ENCODE measurements around the gene PCNP. TPM values are rescaled to one million over a fixed set of nuclear protein-coding genes. Genes with fewer than 3 reads are reported as not detected.

Gene PCNP
- total and polyA plus RNA-seq, 2 donors (not counting 3 experiments of a cell fraction or from before 2014, with no cell fraction given): 22.7 to 137 TPM

DNA sequence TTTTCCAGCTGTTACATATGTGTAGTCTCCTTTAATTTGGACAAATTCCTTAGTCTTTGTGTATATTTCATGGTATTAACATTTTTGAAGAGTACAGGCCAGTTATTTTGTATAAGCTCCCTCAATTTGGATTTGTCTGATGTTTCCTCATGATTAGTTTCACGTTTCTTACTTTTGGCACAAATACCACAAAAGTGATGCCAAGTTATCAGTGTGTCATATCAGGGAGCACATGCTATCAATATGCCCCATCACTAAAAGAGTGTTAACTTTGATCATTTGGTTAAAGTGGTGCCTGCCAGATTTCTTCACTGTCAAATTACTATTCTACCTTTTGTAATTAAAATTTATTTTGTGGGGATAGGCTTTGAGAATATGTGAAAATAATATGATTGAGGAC, 14.6 kb downstream of the PCNP start:
- no peak for FAIRE-seq
- no peak for DNase-seq (ENCODE audit: low read depth, low spot score)
- Histone ChIP-seq H3K9ac (replicated peaks; ENCODE audit: extremely low read depth, insufficient read depth, low read length) (no peak overlapping the region), H3K4me2 (ENCODE audit: insufficient read depth, low read length) (no peak overlapping the region), H3K27me3 (ENCODE audit: control insufficient read depth in 2 of 2, insufficient read depth in 2 of 2, low read length in 2 of 2) (no peaks in the 10 kb centered on the region), H2AFZ (ENCODE audit: low read depth, low read length) (no peak overlapping the region), H3K79me2 (ENCODE audit: control insufficient read depth, insufficient read depth, low read length) (peaks cover 36% of the 10 kb centered on the region), H3K4me3 (replicated peaks in 1 of 3; ENCODE audit: insufficient read depth in 1 of 3, low read depth in 1 of 3, low read length in 3 of 3) (no peak overlapping the region), H3K9me3 (replicated peaks; ENCODE audit: control insufficient read depth, insufficient read depth, low read length) (no peaks in the 10 kb centered on the region), H3K4me1 (ENCODE audit: control insufficient read depth, extremely low read depth, insufficient read depth, low read length) (peaks cover 7% of the 10 kb centered on the region), H4K20me1 (replicated peaks; ENCODE audit: control insufficient read depth, extremely low read depth, insufficient read depth, low read length) (peaks cover 2% of the 10 kb centered on the region), H3K36me3 (ENCODE audit: control insufficient read depth in 2 of 2, extremely low read depth in 1 of 2, insufficient read depth in 2 of 2, low read length in 2 of 2) (peaks cover 3% of the 10 kb centered on the region in 2 experiments), H3K27ac (ENCODE audit: insufficient read depth, low read depth, low read length) (no peak overlapping the region), H3K9me1 (replicated peaks; ENCODE audit: control insufficient read depth, extremely low read depth, insufficient read depth, low read length) (no peaks in the 10 kb centered on the region)
- intact Hi-C loops (cut with micrococcal nuclease): no loop called here
- ChIA-PET POLR2A (no interaction called here), CTCF (interaction anchor here (3.9 kb wide), 1 partner anchor 14 kb away, joined by 19 read pairs; the partner anchor contains the start of gene PCNP)
- no TSS peak for BruUV-seq (replicated peaks)
- TF ChIP-seq GATA2 (IDR thresholded peaks at IDR 0.05; ENCODE audit: insufficient read depth, insufficient read length, low read depth, low read length): no peak
- no peak for TF ChIP-seq POLR2AphosphoS5 (IDR thresholded peaks at IDR 0.05; ENCODE audit: insufficient read depth, low read depth, low read length)
- TF ChIP-seq, protein P1, sequence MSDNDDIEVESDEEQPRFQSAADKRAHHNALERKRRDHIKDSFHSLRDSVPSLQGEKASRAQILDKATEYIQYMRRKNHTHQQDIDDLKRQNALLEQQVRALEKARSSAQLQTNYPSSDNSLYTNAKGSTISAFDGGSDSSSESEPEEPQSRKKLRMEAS (IDR thresholded peaks at IDR 0.05; ENCODE audit: insufficient read depth, insufficient read length): no peak
- TF ChIP-seq, protein P2, sequence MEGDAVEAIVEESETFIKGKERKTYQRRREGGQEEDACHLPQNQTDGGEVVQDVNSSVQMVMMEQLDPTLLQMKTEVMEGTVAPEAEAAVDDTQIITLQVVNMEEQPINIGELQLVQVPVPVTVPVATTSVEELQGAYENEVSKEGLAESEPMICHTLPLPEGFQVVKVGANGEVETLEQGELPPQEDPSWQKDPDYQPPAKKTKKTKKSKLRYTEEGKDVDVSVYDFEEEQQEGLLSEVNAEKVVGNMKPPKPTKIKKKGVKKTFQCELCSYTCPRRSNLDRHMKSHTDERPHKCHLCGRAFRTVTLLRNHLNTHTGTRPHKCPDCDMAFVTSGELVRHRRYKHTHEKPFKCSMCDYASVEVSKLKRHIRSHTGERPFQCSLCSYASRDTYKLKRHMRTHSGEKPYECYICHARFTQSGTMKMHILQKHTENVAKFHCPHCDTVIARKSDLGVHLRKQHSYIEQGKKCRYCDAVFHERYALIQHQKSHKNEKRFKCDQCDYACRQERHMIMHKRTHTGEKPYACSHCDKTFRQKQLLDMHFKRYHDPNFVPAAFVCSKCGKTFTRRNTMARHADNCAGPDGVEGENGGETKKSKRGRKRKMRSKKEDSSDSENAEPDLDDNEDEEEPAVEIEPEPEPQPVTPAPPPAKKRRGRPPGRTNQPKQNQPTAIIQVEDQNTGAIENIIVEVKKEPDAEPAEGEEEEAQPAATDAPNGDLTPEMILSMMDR (IDR thresholded peaks at IDR 0.05; ENCODE audit: extremely low read depth in 1 of 2, insufficient read depth in 1 of 2, low read depth in 1 of 2, low read length in 2 of 2): no peak
- TF ChIP-seq MYC (IDR thresholded peaks at IDR 0.05; ENCODE audit: low read depth, low read length): no peak
- TF ChIP-seq POLR2A (IDR thresholded peaks at IDR 0.05; ENCODE audit: low read depth, low read length): no peak
- TF ChIP-seq JUN (IDR thresholded peaks at IDR 0.05; ENCODE audit: borderline replicate concordance, insufficient read depth, insufficient read length, low read depth): no peak
- no peak for TF ChIP-seq EZH2 (IDR thresholded peaks at IDR 0.05; ENCODE audit: borderline replicate concordance, low read depth, low read length, severe bottlenecking)
- TF ChIP-seq FOS (IDR thresholded peaks at IDR 0.05; ENCODE audit: borderline replicate concordance, insufficient read depth, low read length): no peak
- dilution Hi-C loops (cut with MboI; ENCODE audit: extremely low pct_ligation_motif_present, low sequenced_read_pairs): no loop called here
